ENCODE measurements around the gene LRRFIP1. TPM values are rescaled to one million over a fixed set of nuclear protein-coding genes. Genes with fewer than 3 reads are reported as not detected.

Gene LRRFIP1
- polyA plus RNA-seq, 1 of the 3 experiments (the other 2 are of a cell fraction) = 47.3 TPM

DNA sequence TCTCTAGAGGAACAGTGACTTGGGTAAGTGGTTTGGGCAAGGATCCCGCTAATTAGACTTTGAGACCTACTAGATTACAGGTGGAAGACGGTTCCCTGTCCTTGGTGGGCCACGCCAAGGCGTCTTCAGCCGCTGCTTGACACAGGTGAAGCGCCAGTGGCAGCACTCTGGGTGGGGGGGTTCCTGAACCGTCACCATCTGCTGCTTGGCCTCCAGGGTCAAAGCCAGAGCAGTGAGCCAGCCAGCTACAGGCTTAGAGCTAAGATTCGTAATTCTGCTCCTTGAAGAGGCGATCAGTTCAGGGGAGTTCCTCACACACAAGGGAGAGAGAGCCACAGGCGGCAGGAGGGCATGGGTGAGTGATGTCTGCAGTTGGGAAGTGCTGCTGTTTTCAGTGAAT, 131.8 kb downstream of the LRRFIP1 start (continued):
- TF ChIP-seq GATA2 (CRISPR knock-in tag; IDR thresholded peaks at IDR 0.05) (no peak), SMC3 (IDR thresholded peaks at IDR 0.05; ENCODE audit: low read depth, low read length) (no peak), SIN3A (IDR thresholded peaks at IDR 0.05; ENCODE audit: borderline replicate concordance, low read depth, low read length) (no peak), CHD2 (IDR thresholded peaks at IDR 0.05; ENCODE audit: low read length, partially characterized antibody) (no peak)
- TF ChIP-seq, protein P1, sequence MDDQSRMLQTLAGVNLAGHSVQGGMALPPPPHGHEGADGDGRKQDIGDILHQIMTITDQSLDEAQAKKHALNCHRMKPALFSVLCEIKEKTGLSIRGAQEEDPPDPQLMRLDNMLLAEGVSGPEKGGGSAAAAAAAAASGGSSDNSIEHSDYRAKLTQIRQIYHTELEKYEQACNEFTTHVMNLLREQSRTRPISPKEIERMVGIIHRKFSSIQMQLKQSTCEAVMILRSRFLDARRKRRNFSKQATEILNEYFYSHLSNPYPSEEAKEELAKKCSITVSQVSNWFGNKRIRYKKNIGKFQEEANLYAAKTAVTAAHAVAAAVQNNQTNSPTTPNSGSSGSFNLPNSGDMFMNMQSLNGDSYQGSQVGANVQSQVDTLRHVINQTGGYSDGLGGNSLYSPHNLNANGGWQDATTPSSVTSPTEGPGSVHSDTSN (IDR thresholded peaks at IDR 0.05) = no peak

DNA sequence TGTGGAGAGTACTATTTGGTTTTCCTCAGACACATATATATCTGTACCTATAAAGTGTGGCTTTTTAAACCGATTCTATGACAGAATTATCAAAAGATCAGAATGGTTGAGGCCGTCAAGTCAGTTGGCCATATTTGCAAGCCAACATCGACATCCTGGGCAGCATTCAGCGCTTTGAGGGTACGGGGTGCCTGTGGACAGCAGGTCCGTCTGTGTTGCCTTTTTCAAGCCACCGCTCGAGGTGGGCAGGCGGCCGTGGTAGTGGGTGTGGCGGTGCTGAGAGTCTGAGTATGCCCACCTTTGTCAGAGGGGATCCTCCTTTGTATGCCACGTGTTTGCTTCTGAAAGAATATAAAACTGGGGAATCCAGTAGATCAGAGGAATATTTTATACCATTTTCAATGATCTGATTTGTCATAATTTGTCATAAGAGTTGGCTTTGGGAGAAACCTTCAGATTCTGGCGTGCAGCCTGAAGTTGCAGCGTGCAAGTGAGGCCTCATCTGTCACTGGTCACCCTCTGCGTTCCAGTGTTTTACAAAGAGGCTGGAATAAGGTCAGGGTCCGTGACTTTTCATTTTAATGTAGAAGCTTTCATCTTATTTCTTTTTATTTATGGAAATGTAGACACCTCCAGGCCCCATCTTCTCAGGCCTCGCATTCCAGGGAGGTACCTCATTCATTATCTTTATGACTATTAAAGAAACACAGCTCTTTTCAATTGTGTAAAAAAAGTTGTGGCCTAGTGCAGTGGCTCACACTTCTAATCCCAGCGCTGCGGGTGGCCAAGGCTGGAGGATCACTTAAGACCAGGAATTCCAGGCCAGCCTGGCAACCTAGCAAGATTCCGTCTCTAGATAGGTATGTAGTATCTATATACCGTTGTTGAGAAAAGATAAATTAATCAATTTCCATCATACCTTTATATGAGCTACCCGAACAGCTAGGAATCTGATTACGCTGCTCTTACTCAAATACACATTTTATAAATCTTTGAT, 133.4 kb downstream of the LRRFIP1 start:
- peaks cover 13% of the 10 kb centered on the region for H3F3A ChIP-seq (replicated peaks; ENCODE audit: insufficient read depth)
- H4K20me1 ChIP-seq (ENCODE audit: insufficient read depth) = no peaks in the 10 kb centered on the region
- no peaks in the 10 kb centered on the region for H3K27me3 ChIP-seq (ENCODE audit: insufficient read depth)
- no peak for TF ChIP-seq FOXJ3 (CRISPR knock-in tag; IDR thresholded peaks at IDR 0.05)
- no peak for TF ChIP-seq FOSL2 (IDR thresholded peaks at IDR 0.05; ENCODE audit: borderline replicate concordance, low read depth)
- TF ChIP-seq NRF1 (IDR thresholded peaks at IDR 0.05; ENCODE audit: low read depth, low read length) = no peak
- no peak for TF ChIP-seq CTCF (IDR thresholded peaks at IDR 0.05)
- TF ChIP-seq, protein P2, sequence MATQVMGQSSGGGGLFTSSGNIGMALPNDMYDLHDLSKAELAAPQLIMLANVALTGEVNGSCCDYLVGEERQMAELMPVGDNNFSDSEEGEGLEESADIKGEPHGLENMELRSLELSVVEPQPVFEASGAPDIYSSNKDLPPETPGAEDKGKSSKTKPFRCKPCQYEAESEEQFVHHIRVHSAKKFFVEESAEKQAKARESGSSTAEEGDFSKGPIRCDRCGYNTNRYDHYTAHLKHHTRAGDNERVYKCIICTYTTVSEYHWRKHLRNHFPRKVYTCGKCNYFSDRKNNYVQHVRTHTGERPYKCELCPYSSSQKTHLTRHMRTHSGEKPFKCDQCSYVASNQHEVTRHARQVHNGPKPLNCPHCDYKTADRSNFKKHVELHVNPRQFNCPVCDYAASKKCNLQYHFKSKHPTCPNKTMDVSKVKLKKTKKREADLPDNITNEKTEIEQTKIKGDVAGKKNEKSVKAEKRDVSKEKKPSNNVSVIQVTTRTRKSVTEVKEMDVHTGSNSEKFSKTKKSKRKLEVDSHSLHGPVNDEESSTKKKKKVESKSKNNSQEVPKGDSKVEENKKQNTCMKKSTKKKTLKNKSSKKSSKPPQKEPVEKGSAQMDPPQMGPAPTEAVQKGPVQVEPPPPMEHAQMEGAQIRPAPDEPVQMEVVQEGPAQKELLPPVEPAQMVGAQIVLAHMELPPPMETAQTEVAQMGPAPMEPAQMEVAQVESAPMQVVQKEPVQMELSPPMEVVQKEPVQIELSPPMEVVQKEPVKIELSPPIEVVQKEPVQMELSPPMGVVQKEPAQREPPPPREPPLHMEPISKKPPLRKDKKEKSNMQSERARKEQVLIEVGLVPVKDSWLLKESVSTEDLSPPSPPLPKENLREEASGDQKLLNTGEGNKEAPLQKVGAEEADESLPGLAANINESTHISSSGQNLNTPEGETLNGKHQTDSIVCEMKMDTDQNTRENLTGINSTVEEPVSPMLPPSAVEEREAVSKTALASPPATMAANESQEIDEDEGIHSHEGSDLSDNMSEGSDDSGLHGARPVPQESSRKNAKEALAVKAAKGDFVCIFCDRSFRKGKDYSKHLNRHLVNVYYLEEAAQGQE (IDR thresholded peaks at IDR 0.05; ENCODE audit: low read depth, low read length) = no peak
- no peak for TF ChIP-seq RAD21 (IDR thresholded peaks at IDR 0.05; ENCODE audit: low read length)
- TF ChIP-seq, protein P3, sequence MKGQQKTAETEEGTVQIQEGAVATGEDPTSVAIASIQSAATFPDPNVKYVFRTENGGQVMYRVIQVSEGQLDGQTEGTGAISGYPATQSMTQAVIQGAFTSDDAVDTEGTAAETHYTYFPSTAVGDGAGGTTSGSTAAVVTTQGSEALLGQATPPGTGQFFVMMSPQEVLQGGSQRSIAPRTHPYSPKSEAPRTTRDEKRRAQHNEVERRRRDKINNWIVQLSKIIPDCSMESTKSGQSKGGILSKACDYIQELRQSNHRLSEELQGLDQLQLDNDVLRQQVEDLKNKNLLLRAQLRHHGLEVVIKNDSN (IDR thresholded peaks at IDR 0.05; ENCODE audit: borderline replicate concordance, low read depth) = no peak
- TF ChIP-seq ZBTB33 (IDR thresholded peaks at IDR 0.05; ENCODE audit: borderline replicate concordance, low read depth) = no peak
- TF ChIP-seq FOXM1 (IDR thresholded peaks at IDR 0.05; ENCODE audit: low read depth) = no peak
- no peak for TF ChIP-seq RFX5 (IDR thresholded peaks at IDR 0.05; ENCODE audit: low read length)
- no peak for TF ChIP-seq NFIC (IDR thresholded peaks at IDR 0.05; ENCODE audit: borderline replicate concordance)
- no peak for TF ChIP-seq ELF1 (IDR thresholded peaks at IDR 0.05)
- no peak for TF ChIP-seq EP300 (IDR thresholded peaks at IDR 0.05; ENCODE audit: borderline replicate concordance in 1 of 2, low read depth in 1 of 2, low read length in 1 of 2)
- TF ChIP-seq EZH2phosphoT487 (IDR thresholded peaks at IDR 0.05; ENCODE audit: borderline replicate concordance, low read depth) = no peak
- ChIA-PET CTCF (interaction anchor here (0.5 to 2.5 kb wide), 5 partner anchors 14 to 180 kb away, joined by 3 to 15 read pairs (median 5); no protein-coding TSS in a partner anchor), POLR2A (no interaction called here)
- H3K36me3 ChIP-seq (replicated peaks in 1 of 2; ENCODE audit: control insufficient read depth in 1 of 2, insufficient read depth in 2 of 2, low read length in 1 of 2) = peaks cover 77 to 78% of the 10 kb centered on the region in 2 experiments
- H3K4me3 ChIP-seq (ENCODE audit: low read depth in 2 of 2, low read length in 1 of 2) = no peak overlapping the region
- peaks cover 15% of the 10 kb centered on the region for H3K79me2 ChIP-seq (ENCODE audit: insufficient read depth)
- H3K9me2 ChIP-seq = no peaks in the 10 kb centered on the region
- no peak overlapping the region for H3K9ac ChIP-seq
- H3K4me1 ChIP-seq (ENCODE audit: control insufficient read depth in 1 of 2, insufficient read depth in 2 of 2, low read depth in 1 of 2, low read length in 1 of 2) = no peaks in the 10 kb centered on the region
- no peak overlapping the region for H3K27ac ChIP-seq (ENCODE audit: low read depth in 2 of 2, low read length in 1 of 2)
- H3K9me3 ChIP-seq = no peaks in the 10 kb centered on the region
- 98% methylated on average over 23 of the region's 23 CpGs for WGBS (ENCODE audit: low lambda C conversion rate)
- H2AFZ ChIP-seq (ENCODE audit: low read depth) = no peak overlapping the region
- no peak for DNase-seq
- H3K4me2 ChIP-seq = no peak overlapping the region

Measured in SK-N-SH (cell line).